Measurements from ENCODE around the gene RASAL3. TPM values are rescaled to one million over a fixed set of nuclear protein-coding genes. Genes with fewer than 3 reads are reported as not detected.

RASAL3 gene
- total and polyA plus RNA-seq, 2 of the 8 experiments (the other 6 are each of a cell fraction or from before 2014, with no cell fraction given): 0.19 to 0.63 TPM

DNA sequence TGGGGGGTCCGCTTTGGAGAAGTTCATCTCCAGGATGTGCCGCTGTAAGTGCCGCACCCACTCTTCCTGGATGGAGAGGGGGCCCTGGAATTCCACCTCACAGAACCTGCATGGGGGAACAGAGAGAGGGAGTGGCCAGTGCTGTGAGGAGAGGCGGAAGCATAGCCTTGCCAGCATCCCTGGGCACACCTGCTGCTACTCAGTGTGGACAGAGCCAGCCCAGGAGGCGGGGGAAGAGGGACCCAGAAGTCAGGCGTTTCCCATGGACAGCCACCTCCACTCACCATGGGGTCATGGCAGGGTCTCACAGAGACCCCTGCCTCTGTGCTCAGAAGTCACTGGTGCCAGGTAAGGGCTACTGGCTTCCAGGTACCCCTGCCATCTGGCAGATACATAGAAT, 41.2 kb downstream of the RASAL3 start:
- FAIRE-seq (no peak), DNase-seq (ENCODE audit: low read depth in 1 of 2, low spot score in 2 of 2) (no peak)
- Histone ChIP-seq H2BK12ac (ENCODE audit: low read depth, low read length) (no peak overlapping the region), H3K4me2 (ENCODE audit: insufficient read depth in 1 of 2, low read depth in 2 of 2, low read length in 2 of 2) (no peak overlapping the region), H3K27ac (ENCODE audit: low read depth, low read length) (no peak overlapping the region), H3K4me3 (ENCODE audit: extremely low read depth in 1 of 4, insufficient read depth in 2 of 4, low read depth in 3 of 4, low read length in 4 of 4) (no peak overlapping the region), H2BK20ac (ENCODE audit: low read length) (no peak overlapping the region), H4K5ac (ENCODE audit: insufficient read length, low read depth, low read length) (no peak overlapping the region), H3K9ac (replicated peaks in 1 of 4; ENCODE audit: extremely low read depth in 1 of 4, low read depth in 3 of 4, low read length in 3 of 4) (no peak overlapping the region), H4K8ac (ENCODE audit: extremely low read depth, insufficient read depth, low read length) (peak overlapping the region; percentile 35; the same call in 1 of the 2 replicates), H3K23me2 (ENCODE audit: low read depth, low read length) (no peaks in the 10 kb centered on the region), H3K18ac (ENCODE audit: extremely low read depth, low read length) (no peak overlapping the region), H2BK120ac (replicated peaks; ENCODE audit: low read depth, low read length) (no peak overlapping the region), H3K36me3 (ENCODE audit: control insufficient read depth in 2 of 4, insufficient read depth in 4 of 4, low read length in 3 of 4) (peaks cover 2 to 44% (median 21%) of the 10 kb centered on the region in 4 experiments; a peak in 6 of 8 replicates), H3K4me1 (replicated peaks in 1 of 4; ENCODE audit: control insufficient read depth in 3 of 4, insufficient read depth in 4 of 4, low read length in 3 of 4) (no peaks in the 10 kb centered on the region), H3K79me2 (ENCODE audit: control insufficient read depth in 1 of 2, insufficient read depth in 2 of 2, low read length in 2 of 2) (peaks cover 2 to 7% of the 10 kb centered on the region in 2 experiments), H4K91ac (replicated peaks; ENCODE audit: insufficient read length, low read length) (no peak overlapping the region), H3K9me3 (ENCODE audit: insufficient read depth in 2 of 2, low read depth in 1 of 2, low read length in 1 of 2) (peaks cover 3 to 4% of the 10 kb centered on the region in 2 experiments; a peak in 1 of 4 replicates), H4K20me1 (replicated peaks in 1 of 2; ENCODE audit: control insufficient read depth in 1 of 2, insufficient read depth in 2 of 2, low read length in 2 of 2) (peaks cover 2 to 8% of the 10 kb centered on the region in 2 experiments), H3K4ac (replicated peaks; ENCODE audit: insufficient read length, low read depth, low read length) (no peak overlapping the region), H2AK5ac (ENCODE audit: low read depth, low read length) (no peak overlapping the region), H2BK15ac (ENCODE audit: low read length) (no peak overlapping the region), H3K23ac (ENCODE audit: insufficient read length) (no peak overlapping the region), H3K79me1 (ENCODE audit: low read depth, low read length) (no peaks in the 10 kb centered on the region; the same call in 1 of the 2 replicates), H3K27me3 (replicated peaks in 1 of 4; ENCODE audit: control insufficient read depth in 3 of 4, extremely low read depth in 1 of 4, insufficient read depth in 3 of 4, low read length in 3 of 4) (no peaks in the 10 kb centered on the region), H2AFZ (ENCODE audit: low read length) (no peak overlapping the region), H3K14ac (ENCODE audit: insufficient read length) (no peak overlapping the region), H3K56ac (replicated peaks; ENCODE audit: insufficient read length, low read depth, low read length) (no peak overlapping the region), H2BK5ac (ENCODE audit: low read depth, low read length) (no peak overlapping the region)
- WGBS, 2 experiments (ENCODE audit: extremely low coverage in 1 of 2, insufficient coverage in 1 of 2, insufficient read length in 1 of 2, insufficient replicate concordance in 2 of 2, low coverage in 1 of 2, low lambda C conversion rate in 2 of 2, missing lambda C conversion rate in 1 of 2): 94% methylated on average over 5 of the region's 6 CpGs; no CpG with 5 or more reads in 1 of the 2 experiments
- TF ChIP-seq JUN (IDR thresholded peaks at IDR 0.05; ENCODE audit: low read depth, low read length) (no peak), PHF8 (conservative IDR thresholded peaks at IDR 0.05; ENCODE audit: low read depth, low read length) (no peak), POU5F1 (IDR thresholded peaks at IDR 0.05; ENCODE audit: low read depth, low read length) (no peak)
- ChIA-PET POLR2A (ENCODE audit: partially characterized antibody) (no interaction called here), CTCF (ENCODE audit: partially characterized antibody) (interaction anchor here (0.9 to 1.3 kb wide), 2 partner anchors 19 to 136 kb away, joined by 3 to 4 read pairs; no protein-coding TSS in a partner anchor)

Measured in H1 (cell line).